Spleen (tissue), 13 donors: ENCODE data around the gene CCL22. TPM values are rescaled to one million over a fixed set of nuclear protein-coding genes. Genes with fewer than 3 reads are reported as not detected.

Experiments
- DNase-seq: peaks from one replicate; pipeline ENCODE4 v3.0.0-alpha.2; 2020
- H3K27ac ChIP-seq, 8 donors: fragments of 200-600 bp; sonication (generic) in 7 of 8; 1 replicate in 4 of 8; 2 replicates in 4 of 8; pipeline versions ENCODE4 v1.5.0 to v1.8.0; 2016 to 2021; ENCODE audit warnings: inconsistent platforms in 4 of 8, mild to moderate bottlenecking in 4 of 8, moderate library complexity in 1 of 8
- H3K27me3 ChIP-seq, 7 donors: fragments of 200-600 bp; sonication (generic) in 6 of 7; replicated peaks in 1 of 7; 1 replicate in 4 of 7; 2 replicates in 3 of 7; pipeline versions ENCODE4 v1.5.0 to v1.8.0; 2016 to 2021; ENCODE audit warnings: inconsistent platforms in 3 of 7, mild to moderate bottlenecking in 1 of 7
- H3K36me3 ChIP-seq, 6 donors: fragments of 200-600 bp; sonication (generic) in 5 of 6; 1 replicate in 4 of 6; 2 replicates in 2 of 6; pipeline versions ENCODE4 v1.5.0 to v1.8.0; 2016 to 2021; ENCODE audit warnings: inconsistent platforms in 2 of 6
- H3K4me1 ChIP-seq, 6 donors: fragments of 200-600 bp; sonication (generic) in 5 of 6; 1 replicate in 3 of 6; 2 replicates in 3 of 6; pipeline versions ENCODE4 v1.5.0 to v1.8.0; 2016 to 2021; ENCODE audit warnings: inconsistent platforms in 3 of 6
- H3K4me3 ChIP-seq, 8 donors: fragments of 200-600 bp; sonication (generic) in 7 of 8; 1 replicate in 4 of 8; 2 replicates in 4 of 8; pipeline versions ENCODE4 v1.5.0 to v1.8.0; 2016 to 2021; ENCODE audit warnings: inconsistent platforms in 4 of 8, mild to moderate bottlenecking in 4 of 8, moderate library complexity in 2 of 8
- H3K9me3 ChIP-seq, 8 donors: fragments of 200-600 bp; sonication (generic) in 7 of 8; 1 replicate in 4 of 8; 2 replicates in 4 of 8; pipeline versions ENCODE4 v1.5.0 to v1.8.0; 2016 to 2021; ENCODE audit warnings: inconsistent platforms in 4 of 8
- CTCF ChIP-seq, 11 experiments: fragments of 200-600 bp in 7 of 11; fragments of 450-650 bp in 4 of 11; sonication (generic) in 4 of 11; IDR thresholded peaks in 8 of 11; conservative IDR thresholded peaks in 3 of 11; 1 replicate in 7 of 11; 2 replicates in 4 of 11; pipeline versions ENCODE4 v1.4.0 to v1.8.0; 2016 to 2021; ENCODE audit warnings: antibody characterized with exemption in 11 of 11, inconsistent platforms in 4 of 11, mild to moderate bottlenecking in 1 of 11
- POLR2A ChIP-seq, 3 donors: fragments of 450-650 bp; IDR thresholded peaks; one replicate each; pipeline ENCODE4 v1.5.1; 2017; ENCODE audit warnings: antibody characterized with exemption in 3 of 3, mild to moderate bottlenecking in 1 of 3
- POLR2AphosphoS5 ChIP-seq, 3 donors: sonication (generic); formaldehyde crosslinking; IDR thresholded peaks; one replicate each; pipeline ENCODE4 v1.5.1; 2017; ENCODE audit warnings: antibody characterized with exemption in 3 of 3
- whole genome bisulfite sequencing, 5 donors: extraction: QIAGEN DNeasy Blood & Tissue Kit in 3 of 5; methylation state at CpG; one replicate each; pipeline versions ENCODE4 v1.1.5 to v1.1.7; 2013 to 2018; 5-methylcytosine and 5-hydroxymethylcytosine counted together
- intact Hi-C: fragments of 100-400 bp; cut with DNase I; formaldehyde crosslinking; loops from one replicate; pipeline ENCODE4 v1.15.0; 2023; ENCODE audit warnings: low total_unique reads
- long read RNA-seq, 2 donors: transcript quantifications; one replicate each; lab custom pipeline, GENCODE V29; 2026
- polyA plus RNA-seq, 3 donors: library from polyadenylated mRNA; stranded (reverse); fragments of 200-250 nt; gene quantifications; one replicate each; pipeline ENCODE4 v1.2.1, GENCODE V29; 2013
- total RNA-seq, 7 donors: library from RNA; depleted of rRNA in 3 of 7; stranded (reverse); fragments of >200 nt in 3 of 7; fragmentation: NEBNext Ultra II Directional in 4 of 7; extraction: Animal tissue kit (Norgen Biotek cat#: 25700) in 4 of 7; gene quantifications; one replicate each; pipeline versions ENCODE4 v1.1.0 to v1.2.1, GENCODE V29; 2016 to 2021
- donor health status: healthy with polysubstance abuse.
- donor health status: DM: no; HTN: no; CAD: no; lungs with moderate emphysema.
- donor health status: DM: no; HTN: no; CAD: no.
- donor health status: Bipolar disorder and iron deficiency.
- donor health status: healthy.
- donor health status: DM: no; HTN: no; CAD: no.
- donor health status: DM: yes; HTN: yes; CAD: no.

CCL22 gene, protein sequence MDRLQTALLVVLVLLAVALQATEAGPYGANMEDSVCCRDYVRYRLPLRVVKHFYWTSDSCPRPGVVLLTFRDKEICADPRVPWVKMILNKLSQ
- total RNA-seq = 1 to 10 TPM in 5 of 7 donors, under 1 TPM in 2; 0.51 to 6.9 (median 1.9) TPM
- polyA plus RNA-seq = 1 to 10 TPM; 1.0 to 1.9 (median 1.6) TPM
- long read RNA-seq, donor 1 = 0 reads
- long read RNA-seq, donor 2, partial matches to known transcripts = 0 of 3 reads
- long read RNA-seq, donor 2, other reads (novel, unspliced or antisense) = 0 of 3 reads

DNA sequence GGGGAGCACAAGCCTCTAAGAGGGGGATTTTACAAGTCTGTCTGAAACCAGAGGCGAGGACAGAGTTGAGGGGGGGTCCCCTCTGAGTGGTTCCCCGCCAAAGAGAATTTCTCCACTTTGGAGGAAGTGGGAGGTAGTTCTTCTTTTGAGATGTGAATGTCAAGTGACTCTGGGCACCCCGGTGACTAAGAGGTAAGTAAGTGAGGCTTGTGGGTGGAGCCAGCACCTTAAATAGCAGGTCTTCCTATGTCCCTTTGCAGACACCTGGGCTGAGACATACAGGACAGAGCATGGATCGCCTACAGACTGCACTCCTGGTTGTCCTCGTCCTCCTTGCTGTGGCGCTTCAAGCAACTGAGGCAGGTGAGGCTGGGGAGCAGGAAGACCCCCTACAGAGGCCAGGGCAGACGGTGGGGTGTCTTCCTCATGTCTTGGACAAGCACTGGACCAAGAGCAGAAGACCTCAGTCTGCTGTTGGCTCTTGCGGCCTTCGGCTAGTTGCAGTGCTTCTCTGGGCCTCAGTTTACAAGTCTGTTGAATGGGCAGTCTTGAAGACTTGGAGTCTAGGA lies at the start of gene CCL22:
CCL22 (plus strand) TSS at position 257 of the 569 bp plus-strand sequence; CDS start at position 291, 34 bp downstream.
- intact Hi-C loops = no loop called here
- Histone ChIP-seq H3K36me3 (no peaks in the 10 kb centered on the region), H3K27ac (no peak within 1 kb of the TSS), H3K4me3 (no peak within 1 kb of the TSS), H3K27me3 (no peaks in the 10 kb centered on the region), H3K9me3 (no peaks in the 10 kb centered on the region), H3K4me1 (peaks cover 0 to 13% (median 6%) of the 10 kb centered on the region in 6 donors)
- no peak for DNase-seq
- TF ChIP-seq POLR2AphosphoS5 (IDR thresholded peaks at IDR 0.05) (no peak), POLR2A (IDR thresholded peaks at IDR 0.05) (no peak), CTCF (IDR thresholded peaks at IDR 0.05 in 8 of 11, conservative IDR thresholded peaks at IDR 0.05 in 3 of 11) (no peak)
- 63 to 70% (median 67%) methylated on average over 7 to 9 of the region's 9 CpGs for WGBS, 5 donors

DNA sequence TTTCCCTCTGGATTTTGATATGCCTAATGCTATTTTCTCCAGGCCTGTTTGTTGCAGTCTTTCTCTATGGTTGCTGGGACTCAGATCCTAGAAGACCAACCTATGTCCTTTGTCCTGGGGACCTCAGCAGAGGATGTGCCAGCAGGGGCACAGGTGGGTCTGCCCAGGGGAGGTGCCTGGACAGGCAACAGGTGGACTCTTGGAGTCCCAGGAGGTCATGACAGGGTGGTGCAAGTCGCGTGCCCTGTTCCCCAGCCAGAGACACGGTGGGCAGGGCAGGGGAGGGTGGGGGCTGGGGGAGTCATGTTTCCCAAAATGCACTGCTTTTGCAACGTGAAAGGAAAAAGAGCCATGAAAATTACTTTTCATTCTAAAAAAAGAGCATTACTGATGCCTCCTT lies 47.8 kb upstream of the CCL22 start:
- Histone ChIP-seq H3K4me1 (peaks cover 0 to 17% (median 6%) of the 10 kb centered on the region in 6 donors), H3K4me3 (no peak overlapping the region), H3K36me3 (no peaks in the 10 kb centered on the region), H3K27ac (no peak overlapping the region), H3K9me3 (no peaks in the 10 kb centered on the region), H3K27me3 (peaks cover 0 to 27% (median 0%) of the 10 kb centered on the region in 7 donors)
- 50 to 60% (median 56%) methylated on average over 4 of the region's 4 CpGs for WGBS, 5 donors
- TF ChIP-seq POLR2A (IDR thresholded peaks at IDR 0.05) = no peak
- no peak for TF ChIP-seq CTCF (IDR thresholded peaks at IDR 0.05 in 8 of 11, conservative IDR thresholded peaks at IDR 0.05 in 3 of 11)
- TF ChIP-seq POLR2AphosphoS5 (IDR thresholded peaks at IDR 0.05) = no peak
- peak; percentile 24 for DNase-seq
- intact Hi-C loops = no loop called here

GRCh38 chr16:57313509-57313908 lies 45.1 kb upstream of the CCL22 start:
- no peaks in the 10 kb centered on the region for H3K36me3 ChIP-seq
- H3K4me3 ChIP-seq = no peak overlapping the region
- H3K27ac ChIP-seq = no peak overlapping the region
- H3K9me3 ChIP-seq = no peaks in the 10 kb centered on the region
- no peak for DNase-seq
- H3K27me3 ChIP-seq = peaks cover 0 to 13% (median 0%) of the 10 kb centered on the region in 7 donors
- TF ChIP-seq CTCF (IDR thresholded peaks at IDR 0.05 in 8 of 11, conservative IDR thresholded peaks at IDR 0.05 in 3 of 11) = no peak
- TF ChIP-seq POLR2AphosphoS5 (IDR thresholded peaks at IDR 0.05) = no peak
- no peak for TF ChIP-seq POLR2A (IDR thresholded peaks at IDR 0.05)
- intact Hi-C loops = no loop called here
- peaks cover 0 to 17% (median 6%) of the 10 kb centered on the region in 6 donors for H3K4me1 ChIP-seq
- WGBS, 5 donors = 94 to 98% (median 95%) methylated on average over 2 of the region's 2 CpGs

- no peak for TF ChIP-seq POLR2AphosphoS5 (IDR thresholded peaks at IDR 0.05)
- TF ChIP-seq CTCF (IDR thresholded peaks at IDR 0.05 in 8 of 11, conservative IDR thresholded peaks at IDR 0.05 in 3 of 11) = no peak
- no peak for TF ChIP-seq POLR2A (IDR thresholded peaks at IDR 0.05)
- peak; percentile 18 for DNase-seq
- H3K4me1 ChIP-seq = peaks cover 0 to 17% (median 6%) of the 10 kb centered on the region in 6 donors
- H3K4me3 ChIP-seq = no peak overlapping the region
- intact Hi-C loops = no loop called here
- H3K27ac ChIP-seq = no peak overlapping the region
- peaks cover 0 to 16% (median 0%) of the 10 kb centered on the region in 7 donors for H3K27me3 ChIP-seq
- WGBS, 5 donors = 83 to 100% (median 92%) methylated on average over 1 of the region's 1 CpG
- H3K36me3 ChIP-seq = no peaks in the 10 kb centered on the region
- H3K9me3 ChIP-seq = no peaks in the 10 kb centered on the region
These were observed 44.3 kb upstream of the CCL22 start for GRCh38 chr16:57314161-57314785.
